ENCODE data around the gene KDM4C.
"Not testable (repeated sequence)": the region's sequence is repeated elsewhere in the genome, so short reads cannot be mapped to it uniquely, and the experiment has no call there.

Gene KDM4C

DNA sequence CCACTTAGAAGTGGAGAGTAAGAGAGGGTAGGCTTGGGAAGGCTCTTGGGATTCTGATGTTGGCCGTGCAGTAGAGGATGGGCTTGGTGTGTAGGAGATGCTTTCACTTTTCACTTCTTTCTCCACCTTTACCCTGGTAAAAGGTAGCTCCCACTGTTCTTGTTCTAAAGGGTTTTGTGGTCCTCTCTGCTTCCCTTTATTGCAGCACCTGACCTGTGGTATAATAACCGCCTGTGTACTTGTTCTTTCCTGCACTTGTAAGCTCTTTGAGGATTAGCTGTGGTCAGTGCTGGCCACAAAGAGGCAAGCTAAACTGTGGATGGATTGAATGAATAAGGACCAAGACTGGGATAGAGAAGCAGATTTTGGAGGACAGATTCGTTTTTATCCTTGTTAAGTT, 25.2 kb downstream of the KDM4C start:
- no peak for DNase-seq (ENCODE audit: low read depth in 2 of 2)
- TF ChIP-seq, protein P1, sequence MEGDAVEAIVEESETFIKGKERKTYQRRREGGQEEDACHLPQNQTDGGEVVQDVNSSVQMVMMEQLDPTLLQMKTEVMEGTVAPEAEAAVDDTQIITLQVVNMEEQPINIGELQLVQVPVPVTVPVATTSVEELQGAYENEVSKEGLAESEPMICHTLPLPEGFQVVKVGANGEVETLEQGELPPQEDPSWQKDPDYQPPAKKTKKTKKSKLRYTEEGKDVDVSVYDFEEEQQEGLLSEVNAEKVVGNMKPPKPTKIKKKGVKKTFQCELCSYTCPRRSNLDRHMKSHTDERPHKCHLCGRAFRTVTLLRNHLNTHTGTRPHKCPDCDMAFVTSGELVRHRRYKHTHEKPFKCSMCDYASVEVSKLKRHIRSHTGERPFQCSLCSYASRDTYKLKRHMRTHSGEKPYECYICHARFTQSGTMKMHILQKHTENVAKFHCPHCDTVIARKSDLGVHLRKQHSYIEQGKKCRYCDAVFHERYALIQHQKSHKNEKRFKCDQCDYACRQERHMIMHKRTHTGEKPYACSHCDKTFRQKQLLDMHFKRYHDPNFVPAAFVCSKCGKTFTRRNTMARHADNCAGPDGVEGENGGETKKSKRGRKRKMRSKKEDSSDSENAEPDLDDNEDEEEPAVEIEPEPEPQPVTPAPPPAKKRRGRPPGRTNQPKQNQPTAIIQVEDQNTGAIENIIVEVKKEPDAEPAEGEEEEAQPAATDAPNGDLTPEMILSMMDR (IDR thresholded peaks at IDR 0.05; ENCODE audit: low read depth, low read length) = no peak
- no peak overlapping the region for H3K4me3 ChIP-seq (replicated peaks in 1 of 2; ENCODE audit: low read depth in 2 of 2, low read length in 2 of 2)

DNA sequence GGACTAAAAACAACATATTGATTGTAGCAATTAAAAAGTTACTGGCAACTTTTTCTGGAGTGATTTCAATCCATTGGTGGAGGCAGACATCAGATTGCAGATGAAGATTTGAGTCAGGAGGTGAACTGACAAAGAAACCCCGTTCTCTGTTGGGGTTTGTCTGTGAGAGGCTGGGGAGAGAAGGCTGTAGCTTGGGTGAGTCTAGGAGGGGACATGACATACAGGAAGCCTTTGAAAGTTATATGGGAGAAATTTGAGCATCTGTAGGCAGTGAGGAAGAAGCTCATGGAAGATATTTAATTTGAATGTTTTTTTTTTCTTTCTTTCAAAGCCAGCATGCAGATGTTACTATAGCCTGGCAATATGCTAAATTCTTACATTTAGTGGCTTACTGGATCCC, 26.0 kb downstream of the KDM4C start:
- TF ChIP-seq, protein P1 (IDR thresholded peaks at IDR 0.05; ENCODE audit: low read depth, low read length) = no peak

GRCh38 chr9:6785682-6786081, 27.9 kb downstream of the KDM4C start:
- TF ChIP-seq, protein P1 (IDR thresholded peaks at IDR 0.05; ENCODE audit: low read depth, low read length) = no peak
- H3K4me3 ChIP-seq (replicated peaks in 1 of 2; ENCODE audit: low read depth in 2 of 2, low read length in 2 of 2) = no peak overlapping the region
- DNase-seq (ENCODE audit: low read depth in 2 of 2) = no peak

More for the DNA sequence above, 26.0 kb downstream of the KDM4C start:
- no peak overlapping the region for H3K4me3 ChIP-seq (replicated peaks in 1 of 2; ENCODE audit: low read depth in 2 of 2, low read length in 2 of 2)
- no peak for DNase-seq (ENCODE audit: low read depth in 2 of 2)

- TF ChIP-seq, protein P1 (IDR thresholded peaks at IDR 0.05; ENCODE audit: low read depth, low read length) = no peak
- no peak for DNase-seq (ENCODE audit: low read depth in 2 of 2)
- H3K4me3 ChIP-seq (replicated peaks in 1 of 2; ENCODE audit: low read depth in 2 of 2, low read length in 2 of 2) = peak overlapping the region in 1 of 2 donors; percentile 27
These were observed 30.0 kb downstream of the KDM4C start for GRCh38 chr9:6787793-6788161.

DNA sequence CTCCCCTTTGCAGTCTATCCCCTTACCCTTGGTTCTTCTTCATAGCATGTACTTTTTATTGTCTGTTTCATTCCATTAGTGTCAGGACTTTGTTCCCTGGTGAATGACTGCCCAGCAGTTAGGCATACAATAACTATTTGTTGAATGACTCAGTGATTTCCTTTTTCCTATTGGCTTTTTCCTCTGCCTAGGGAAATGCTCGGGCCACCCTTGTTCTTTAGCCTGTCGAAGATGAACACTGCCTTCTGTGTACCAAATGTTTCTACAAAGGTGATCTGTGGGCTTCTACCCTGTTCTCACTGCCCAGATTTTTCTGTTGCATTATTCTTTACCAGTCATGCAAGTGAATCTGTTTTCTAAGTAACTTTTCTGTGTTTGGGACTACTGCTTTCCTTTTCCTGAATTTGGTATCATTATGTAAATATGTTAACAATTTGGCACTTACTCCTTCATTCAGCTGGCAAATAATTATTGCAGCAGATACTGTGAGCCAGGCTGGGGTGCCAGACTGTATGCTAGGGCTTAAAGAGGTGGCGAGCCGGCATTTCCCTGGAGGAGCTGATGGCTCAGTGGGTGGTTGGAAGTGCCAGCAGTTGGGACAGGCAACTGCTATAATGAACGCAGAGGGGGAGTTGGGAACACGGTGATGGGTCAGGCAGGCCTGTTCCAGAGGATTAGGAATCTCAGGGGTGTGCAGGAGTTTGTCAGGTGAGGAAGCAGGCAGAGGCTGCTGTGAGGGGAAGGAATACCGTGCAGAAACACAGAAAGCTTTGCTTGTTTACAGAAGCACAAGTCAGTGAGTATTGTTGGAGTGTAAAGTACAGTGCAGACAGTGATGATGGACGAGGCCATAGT, 30.6 kb downstream of the KDM4C start:
- TF ChIP-seq, protein P1 (IDR thresholded peaks at IDR 0.05; ENCODE audit: low read depth, low read length) = no peak
- DNase-seq (ENCODE audit: low read depth in 2 of 2) = peak; percentile 51 to 71
- peak overlapping the region in 1 of 2 donors; percentile 27 for H3K4me3 ChIP-seq (replicated peaks in 1 of 2; ENCODE audit: low read depth in 2 of 2, low read length in 2 of 2)

- not testable (repeated sequence) for H3K4me3 ChIP-seq (replicated peaks in 1 of 2; ENCODE audit: low read depth in 2 of 2, low read length in 2 of 2); DNase-seq (ENCODE audit: low read depth in 2 of 2)
These were observed 31.2 kb downstream of the KDM4C start for GRCh38 chr9:6789017-6789338.

- DNase-seq (ENCODE audit: low read depth in 2 of 2) = no peak
- H3K4me3 ChIP-seq (replicated peaks in 1 of 2; ENCODE audit: low read depth in 2 of 2, low read length in 2 of 2) = no peak overlapping the region
- TF ChIP-seq, protein P1 (IDR thresholded peaks at IDR 0.05; ENCODE audit: low read depth, low read length) = no peak
These were observed 33.1 kb downstream of the KDM4C start for GRCh38 chr9:6790866-6791265.
